Measurements from ENCODE around the gene FUT8. TPM values are rescaled to one million over a fixed set of nuclear protein-coding genes. Genes with fewer than 3 reads are reported as not detected.

FUT8 gene
- total RNA-seq, 1 donor from 2014 or later: 7.8 TPM

GRCh38 chr14:65750906-65751305 lies 338.4 kb downstream of the FUT8 start:
- no peaks in the 10 kb centered on the region for H3K27me3 ChIP-seq (ENCODE audit: low read depth)
- intact Hi-C loops (cut with micrococcal nuclease): no loop called here
- H3K9me3 ChIP-seq (replicated peaks): peaks cover 9% of the 10 kb centered on the region
- DNase-seq: no peak
- H3K4me1 ChIP-seq: no peaks in the 10 kb centered on the region
- no peak overlapping the region for H3K4me3 ChIP-seq
- H3K36me3 ChIP-seq: peaks cover 4% of the 10 kb centered on the region
- TF ChIP-seq, protein P1, sequence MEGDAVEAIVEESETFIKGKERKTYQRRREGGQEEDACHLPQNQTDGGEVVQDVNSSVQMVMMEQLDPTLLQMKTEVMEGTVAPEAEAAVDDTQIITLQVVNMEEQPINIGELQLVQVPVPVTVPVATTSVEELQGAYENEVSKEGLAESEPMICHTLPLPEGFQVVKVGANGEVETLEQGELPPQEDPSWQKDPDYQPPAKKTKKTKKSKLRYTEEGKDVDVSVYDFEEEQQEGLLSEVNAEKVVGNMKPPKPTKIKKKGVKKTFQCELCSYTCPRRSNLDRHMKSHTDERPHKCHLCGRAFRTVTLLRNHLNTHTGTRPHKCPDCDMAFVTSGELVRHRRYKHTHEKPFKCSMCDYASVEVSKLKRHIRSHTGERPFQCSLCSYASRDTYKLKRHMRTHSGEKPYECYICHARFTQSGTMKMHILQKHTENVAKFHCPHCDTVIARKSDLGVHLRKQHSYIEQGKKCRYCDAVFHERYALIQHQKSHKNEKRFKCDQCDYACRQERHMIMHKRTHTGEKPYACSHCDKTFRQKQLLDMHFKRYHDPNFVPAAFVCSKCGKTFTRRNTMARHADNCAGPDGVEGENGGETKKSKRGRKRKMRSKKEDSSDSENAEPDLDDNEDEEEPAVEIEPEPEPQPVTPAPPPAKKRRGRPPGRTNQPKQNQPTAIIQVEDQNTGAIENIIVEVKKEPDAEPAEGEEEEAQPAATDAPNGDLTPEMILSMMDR (IDR thresholded peaks at IDR 0.05; ENCODE audit: borderline replicate concordance): no peak
- no peak overlapping the region for H3K27ac ChIP-seq (replicated peaks)

DNA sequence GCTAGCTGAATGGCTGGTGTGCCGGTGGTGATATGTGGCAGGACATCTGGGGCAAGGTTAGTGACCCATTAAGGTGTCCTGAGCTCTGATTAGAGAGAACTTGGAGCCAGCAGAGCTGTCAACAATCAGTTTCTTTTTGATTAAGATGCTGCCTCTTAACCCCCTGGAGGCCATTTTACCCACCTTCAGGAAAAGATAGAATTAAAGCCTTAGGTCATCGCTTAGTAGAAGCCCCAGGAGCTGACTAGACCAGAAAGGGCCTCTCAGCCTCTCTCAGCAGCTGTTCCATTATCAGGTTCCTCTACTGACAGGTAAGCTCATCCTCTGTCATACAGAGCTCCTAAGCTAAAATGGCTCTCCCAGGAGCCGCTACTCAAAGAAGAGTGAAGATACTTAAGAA lies 339.0 kb downstream of the FUT8 start:
- Histone ChIP-seq H3K27me3 (ENCODE audit: low read depth) (no peaks in the 10 kb centered on the region), H3K9me3 (replicated peaks) (peaks cover 9% of the 10 kb centered on the region), H3K27ac (replicated peaks) (no peak overlapping the region), H3K36me3 (peaks cover 4% of the 10 kb centered on the region), H3K4me3 (no peak overlapping the region), H3K4me1 (no peaks in the 10 kb centered on the region)
- TF ChIP-seq, protein P1 (IDR thresholded peaks at IDR 0.05; ENCODE audit: borderline replicate concordance): no peak
- intact Hi-C loops (cut with micrococcal nuclease): no loop called here
- no peak for DNase-seq

GRCh38 chr14:65753061-65753460 lies 340.5 kb downstream of the FUT8 start:
- H3K9me3 ChIP-seq (replicated peaks): no peaks in the 10 kb centered on the region
- intact Hi-C loops (cut with micrococcal nuclease): no loop called here
- H3K27ac ChIP-seq (replicated peaks): no peak overlapping the region
- TF ChIP-seq, protein P1 (IDR thresholded peaks at IDR 0.05; ENCODE audit: borderline replicate concordance): no peak
- H3K4me3 ChIP-seq: no peak overlapping the region
- DNase-seq: no peak
- no peaks in the 10 kb centered on the region for H3K36me3 ChIP-seq
- H3K27me3 ChIP-seq (ENCODE audit: low read depth): no peaks in the 10 kb centered on the region
- H3K4me1 ChIP-seq: no peaks in the 10 kb centered on the region

DNA sequence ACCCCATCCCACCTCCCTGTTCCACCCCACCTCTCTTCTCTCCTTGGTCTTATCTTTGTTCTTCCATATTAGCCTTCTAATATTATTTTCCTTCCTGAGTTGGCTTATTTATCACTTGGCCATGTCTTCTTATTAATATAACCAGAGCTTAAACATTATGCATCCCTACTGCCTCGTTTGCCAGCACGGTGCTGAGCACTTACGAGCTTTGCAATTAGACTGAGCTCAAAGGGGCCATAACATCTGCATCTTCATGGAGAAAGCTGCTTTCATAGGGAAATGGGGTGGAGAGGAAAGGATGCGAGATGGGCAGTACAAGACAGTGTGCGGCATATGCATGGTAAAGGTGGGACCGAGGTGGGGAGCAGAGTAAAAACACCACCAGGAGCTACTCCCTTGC lies 342.8 kb downstream of the FUT8 start:
- TF ChIP-seq, protein P1 (IDR thresholded peaks at IDR 0.05; ENCODE audit: borderline replicate concordance): no peak
- H3K36me3 ChIP-seq: no peaks in the 10 kb centered on the region
- no peak overlapping the region for H3K4me3 ChIP-seq
- H3K4me1 ChIP-seq: no peaks in the 10 kb centered on the region
- peaks cover 6% of the 10 kb centered on the region for H3K9me3 ChIP-seq (replicated peaks)
- no peak overlapping the region for H3K27ac ChIP-seq (replicated peaks)
- no peak for DNase-seq
- intact Hi-C loops (cut with micrococcal nuclease): no loop called here
- H3K27me3 ChIP-seq (ENCODE audit: low read depth): no peaks in the 10 kb centered on the region

- Histone ChIP-seq H3K4me1 (no peaks in the 10 kb centered on the region), H3K36me3 (no peaks in the 10 kb centered on the region), H3K27me3 (ENCODE audit: low read depth) (no peaks in the 10 kb centered on the region), H3K4me3 (no peak overlapping the region), H3K9me3 (replicated peaks) (peaks cover 6% of the 10 kb centered on the region), H3K27ac (replicated peaks) (no peak overlapping the region)
- DNase-seq: no peak
- TF ChIP-seq, protein P1 (IDR thresholded peaks at IDR 0.05; ENCODE audit: borderline replicate concordance): no peak
- intact Hi-C loops (cut with micrococcal nuclease): no loop called here
Measured at GRCh38 chr14:65756880-65757279, 344.4 kb downstream of the FUT8 start.

DNA sequence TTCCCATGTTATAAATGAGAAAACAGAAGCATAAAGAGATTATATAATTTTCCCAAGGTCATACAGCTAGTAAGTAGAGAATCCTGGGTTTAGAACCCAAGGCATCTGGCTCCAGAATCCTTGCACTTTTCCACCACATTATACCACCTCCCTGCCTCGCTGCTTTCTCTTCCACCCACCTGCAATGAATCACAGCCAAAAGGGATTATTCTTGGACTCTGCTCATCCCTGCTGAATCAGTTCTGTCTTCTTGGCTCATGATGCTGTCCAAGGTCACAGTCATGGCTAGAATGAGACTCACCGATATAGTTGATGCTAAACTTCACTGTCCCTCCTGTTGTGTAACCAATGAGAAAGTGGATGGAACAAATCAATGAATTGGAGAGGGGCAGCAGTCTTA lies 356.6 kb downstream of the FUT8 start:
- TF ChIP-seq, protein P1 (IDR thresholded peaks at IDR 0.05; ENCODE audit: borderline replicate concordance): no peak
- Histone ChIP-seq H3K4me1 (no peaks in the 10 kb centered on the region), H3K9me3 (replicated peaks) (peaks cover 8% of the 10 kb centered on the region), H3K27me3 (ENCODE audit: low read depth) (peaks cover 17% of the 10 kb centered on the region), H3K36me3 (no peaks in the 10 kb centered on the region), H3K27ac (replicated peaks) (no peak overlapping the region), H3K4me3 (no peak overlapping the region)
- intact Hi-C loops (cut with micrococcal nuclease): no loop called here
- no peak for DNase-seq
